ENCODE data around the gene RRP1. TPM values are rescaled to one million over a fixed set of nuclear protein-coding genes. Genes with fewer than 3 reads are reported as not detected.

Gene RRP1, protein sequence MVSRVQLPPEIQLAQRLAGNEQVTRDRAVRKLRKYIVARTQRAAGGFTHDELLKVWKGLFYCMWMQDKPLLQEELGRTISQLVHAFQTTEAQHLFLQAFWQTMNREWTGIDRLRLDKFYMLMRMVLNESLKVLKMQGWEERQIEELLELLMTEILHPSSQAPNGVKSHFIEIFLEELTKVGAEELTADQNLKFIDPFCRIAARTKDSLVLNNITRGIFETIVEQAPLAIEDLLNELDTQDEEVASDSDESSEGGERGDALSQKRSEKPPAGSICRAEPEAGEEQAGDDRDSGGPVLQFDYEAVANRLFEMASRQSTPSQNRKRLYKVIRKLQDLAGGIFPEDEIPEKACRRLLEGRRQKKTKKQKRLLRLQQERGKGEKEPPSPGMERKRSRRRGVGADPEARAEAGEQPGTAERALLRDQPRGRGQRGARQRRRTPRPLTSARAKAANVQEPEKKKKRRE
- 27.1 and 34.5 TPM in 2 replicates for total RNA-seq

DNA sequence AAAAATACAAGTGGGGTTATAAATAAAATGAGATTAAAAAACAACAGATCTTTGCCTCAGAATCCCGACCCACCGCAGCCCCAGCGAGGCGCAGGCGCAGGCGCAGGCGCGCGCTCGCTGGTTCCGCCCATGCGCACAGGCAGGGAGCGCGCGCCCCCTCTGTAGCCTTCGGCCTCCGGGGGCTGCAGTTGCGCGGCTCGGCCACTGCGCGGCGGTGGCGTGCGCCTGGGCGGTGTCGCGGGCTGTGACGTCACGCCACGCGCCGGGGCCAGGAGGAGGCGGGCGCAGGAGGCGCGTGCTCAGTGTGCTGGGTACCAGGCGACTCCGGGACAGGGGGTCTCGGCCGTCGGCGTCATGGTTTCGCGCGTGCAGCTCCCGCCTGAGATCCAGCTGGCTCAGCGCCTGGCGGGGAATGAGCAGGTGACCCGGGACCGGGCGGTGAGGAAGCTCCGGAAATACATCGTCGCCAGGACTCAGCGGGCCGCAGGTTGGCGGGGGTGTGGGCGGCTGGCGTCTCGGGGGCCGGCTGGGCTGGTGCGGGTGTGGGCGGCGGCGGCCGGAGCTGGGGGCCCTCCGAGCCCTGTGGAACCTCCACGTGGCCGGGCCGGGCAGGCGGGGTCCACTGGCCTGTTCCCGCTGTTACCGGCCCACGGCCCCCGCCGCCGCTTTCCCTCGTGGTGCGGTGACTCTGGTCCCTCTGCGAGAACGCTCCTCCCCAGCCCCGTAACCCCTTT is at the start of gene RRP1:
RRP1 (plus strand) TSS at position 302 of the 734 bp plus-strand sequence; CDS start at position 355, 53 bp downstream.
- FAIRE-seq (no peak), DNase-seq (ENCODE audit: low read depth) (peak; percentile 58)
- TF ChIP-seq, protein P1, sequence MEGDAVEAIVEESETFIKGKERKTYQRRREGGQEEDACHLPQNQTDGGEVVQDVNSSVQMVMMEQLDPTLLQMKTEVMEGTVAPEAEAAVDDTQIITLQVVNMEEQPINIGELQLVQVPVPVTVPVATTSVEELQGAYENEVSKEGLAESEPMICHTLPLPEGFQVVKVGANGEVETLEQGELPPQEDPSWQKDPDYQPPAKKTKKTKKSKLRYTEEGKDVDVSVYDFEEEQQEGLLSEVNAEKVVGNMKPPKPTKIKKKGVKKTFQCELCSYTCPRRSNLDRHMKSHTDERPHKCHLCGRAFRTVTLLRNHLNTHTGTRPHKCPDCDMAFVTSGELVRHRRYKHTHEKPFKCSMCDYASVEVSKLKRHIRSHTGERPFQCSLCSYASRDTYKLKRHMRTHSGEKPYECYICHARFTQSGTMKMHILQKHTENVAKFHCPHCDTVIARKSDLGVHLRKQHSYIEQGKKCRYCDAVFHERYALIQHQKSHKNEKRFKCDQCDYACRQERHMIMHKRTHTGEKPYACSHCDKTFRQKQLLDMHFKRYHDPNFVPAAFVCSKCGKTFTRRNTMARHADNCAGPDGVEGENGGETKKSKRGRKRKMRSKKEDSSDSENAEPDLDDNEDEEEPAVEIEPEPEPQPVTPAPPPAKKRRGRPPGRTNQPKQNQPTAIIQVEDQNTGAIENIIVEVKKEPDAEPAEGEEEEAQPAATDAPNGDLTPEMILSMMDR (IDR thresholded peaks at IDR 0.05; ENCODE audit: insufficient read depth, low read length, severe bottlenecking), result peak; percentile 82
- H3K36me3 ChIP-seq (ENCODE audit: control insufficient read depth, insufficient read depth, low read length), result peaks cover 29% of the 10 kb centered on the region
- H3K27me3 ChIP-seq (ENCODE audit: control insufficient read depth, insufficient read depth, low read length), result no peaks in the 10 kb centered on the region
- peak within 1 kb of the TSS; percentile 89 for H3K4me3 ChIP-seq (ENCODE audit: low read depth, low read length)

DNA sequence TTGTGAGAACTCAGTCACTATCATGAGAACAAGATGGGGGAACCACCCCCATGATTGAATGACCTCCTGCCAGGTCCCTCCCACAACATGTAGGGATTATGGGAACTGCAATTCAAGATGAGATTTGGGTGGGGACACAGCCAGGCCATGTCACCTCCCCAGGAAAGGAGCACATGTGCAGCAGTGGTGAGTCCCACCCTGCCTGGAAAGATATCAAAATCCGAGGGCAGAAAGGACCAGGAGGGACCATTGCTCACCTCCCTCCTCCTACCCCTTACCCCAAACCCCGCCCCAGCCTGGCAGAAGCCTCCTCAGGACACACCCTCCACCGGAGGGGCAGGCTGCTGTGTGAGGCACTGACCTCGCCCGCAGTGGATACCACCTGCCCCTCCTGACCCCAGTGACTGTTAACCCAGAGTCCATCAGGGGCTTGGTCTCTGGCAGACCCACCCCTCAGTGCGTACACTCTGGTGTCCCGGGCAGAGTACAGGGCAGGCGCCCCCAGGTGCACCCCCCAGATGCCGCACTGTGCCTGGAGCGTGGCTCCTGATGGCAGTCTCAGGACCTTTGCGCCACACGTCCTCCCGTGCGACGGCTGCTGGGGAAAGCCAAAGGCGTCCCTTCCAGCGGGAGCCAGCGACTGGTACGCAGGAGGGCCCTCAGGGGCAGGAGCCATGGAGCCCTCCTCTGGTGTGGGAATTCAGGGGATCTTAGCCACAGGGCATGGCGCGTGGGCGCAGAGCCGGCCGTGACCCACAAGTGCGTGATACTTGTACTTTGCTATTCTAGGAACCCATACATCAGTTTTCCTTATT is 49.5 kb upstream of the RRP1 start:
- TF ChIP-seq, protein P1 (IDR thresholded peaks at IDR 0.05; ENCODE audit: insufficient read depth, low read length, severe bottlenecking), result no peak
- FAIRE-seq (no peak), DNase-seq (ENCODE audit: low read depth) (no peak)
- Histone ChIP-seq H3K36me3 (ENCODE audit: control insufficient read depth, insufficient read depth, low read length) (peaks cover 33% of the 10 kb centered on the region), H3K4me3 (ENCODE audit: low read depth, low read length) (no peak overlapping the region), H3K27me3 (ENCODE audit: control insufficient read depth, insufficient read depth, low read length) (no peaks in the 10 kb centered on the region)

DNA sequence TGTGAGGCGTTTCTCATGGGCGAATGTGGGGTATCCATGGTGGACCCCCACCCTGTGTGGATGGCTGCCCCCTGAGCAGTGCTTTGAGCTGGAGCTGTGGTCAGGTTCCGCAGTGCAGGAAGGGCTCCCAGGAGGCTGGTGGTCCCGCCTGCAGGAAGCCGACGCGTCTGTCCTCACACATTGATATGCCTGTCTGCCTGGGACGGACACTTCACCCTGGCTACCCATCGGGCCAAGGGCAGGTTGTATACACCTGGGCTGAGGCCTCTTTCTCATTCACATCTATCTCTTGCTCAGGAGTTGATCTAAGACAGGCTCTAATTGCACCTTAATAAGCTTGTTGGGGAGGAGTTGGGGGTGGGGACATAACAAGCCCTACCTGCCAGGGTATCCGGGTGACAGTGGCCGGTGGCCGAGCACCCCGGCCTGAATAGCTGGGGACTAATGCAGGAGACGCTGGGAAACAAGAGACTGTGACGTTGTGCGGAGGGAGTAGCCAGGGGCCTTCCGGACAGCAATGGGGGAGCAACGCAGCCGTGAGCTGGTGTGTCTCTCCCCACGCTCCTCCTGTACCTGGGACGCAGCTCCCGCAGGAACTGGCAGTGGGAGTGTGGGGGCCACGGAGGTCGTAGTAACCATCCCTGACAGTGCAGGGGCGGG is 48.8 kb upstream of the RRP1 start:
- peaks cover 27% of the 10 kb centered on the region for H3K36me3 ChIP-seq (ENCODE audit: control insufficient read depth, insufficient read depth, low read length)
- DNase-seq (ENCODE audit: low read depth) (peak; percentile 79), FAIRE-seq (no peak)
- H3K4me3 ChIP-seq (ENCODE audit: low read depth, low read length), result no peak overlapping the region
- TF ChIP-seq, protein P1 (IDR thresholded peaks at IDR 0.05; ENCODE audit: insufficient read depth, low read length, severe bottlenecking), result no peak
- H3K27me3 ChIP-seq (ENCODE audit: control insufficient read depth, insufficient read depth, low read length), result no peaks in the 10 kb centered on the region

DNA sequence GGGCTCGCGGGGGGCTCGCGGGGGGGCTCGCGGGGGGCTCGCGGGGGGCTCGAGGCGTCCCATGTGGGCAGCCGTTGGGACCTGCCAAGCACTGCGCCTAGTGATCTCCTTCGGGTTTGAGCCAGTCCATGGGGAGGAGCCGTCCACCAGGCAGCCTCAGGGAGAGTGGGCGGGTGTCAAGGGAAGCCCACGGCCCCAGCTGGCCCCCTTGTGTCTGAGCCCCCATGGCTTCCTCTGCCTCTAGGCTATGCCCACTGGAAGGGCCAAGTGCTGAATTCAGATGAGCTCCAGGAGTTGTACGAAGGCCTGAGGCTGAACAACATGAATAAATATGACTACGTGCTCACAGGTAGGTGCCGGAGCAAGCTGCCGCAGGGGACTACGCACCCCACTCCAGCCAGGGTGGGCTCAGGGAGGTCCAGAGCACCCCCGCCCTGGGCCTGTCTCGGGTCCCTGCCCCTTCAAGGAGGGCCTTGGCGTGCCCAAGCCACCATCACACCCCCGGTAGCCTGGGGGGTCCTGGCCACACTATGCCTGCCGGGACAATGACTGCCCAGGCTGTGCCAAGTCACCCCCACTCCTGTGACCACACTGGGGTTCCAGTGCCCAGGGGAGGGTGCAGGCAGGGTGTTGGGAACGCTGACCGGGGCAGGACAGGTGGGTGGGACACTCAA is 47.8 kb upstream of the RRP1 start:
- FAIRE-seq, result no peak
- no peak for DNase-seq (ENCODE audit: low read depth)
- no peak overlapping the region for H3K4me3 ChIP-seq (ENCODE audit: low read depth, low read length)
- no peaks in the 10 kb centered on the region for H3K27me3 ChIP-seq (ENCODE audit: control insufficient read depth, insufficient read depth, low read length)
- peaks cover 33% of the 10 kb centered on the region for H3K36me3 ChIP-seq (ENCODE audit: control insufficient read depth, insufficient read depth, low read length)
- TF ChIP-seq, protein P1 (IDR thresholded peaks at IDR 0.05; ENCODE audit: insufficient read depth, low read length, severe bottlenecking), result no peak

DNA sequence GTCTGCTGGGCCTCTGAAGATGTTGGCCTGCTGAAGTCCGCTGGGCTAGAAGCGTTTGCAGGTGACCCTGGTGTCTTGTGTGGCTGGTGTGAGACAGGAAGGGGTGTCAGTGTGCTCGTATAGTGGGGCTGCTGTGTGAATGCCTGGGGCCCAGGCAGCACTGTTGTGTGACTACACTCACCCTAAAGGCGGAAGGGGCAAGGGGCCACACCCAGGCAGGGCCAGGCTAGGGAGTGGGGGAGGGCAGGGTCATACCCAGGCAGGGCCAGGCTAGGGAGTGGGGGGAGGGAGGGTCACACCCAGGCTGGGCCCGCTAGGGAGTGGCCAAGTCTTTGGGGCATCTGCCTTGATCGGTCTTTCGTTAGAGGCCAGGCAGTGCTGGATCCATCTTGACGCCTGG is 45.4 kb upstream of the RRP1 start:
- H3K4me3 ChIP-seq (ENCODE audit: low read depth, low read length), result no peak overlapping the region
- DNase-seq (ENCODE audit: low read depth) (no peak), FAIRE-seq (no peak)
- H3K27me3 ChIP-seq (ENCODE audit: control insufficient read depth, insufficient read depth, low read length), result no peaks in the 10 kb centered on the region
- peaks cover 36% of the 10 kb centered on the region for H3K36me3 ChIP-seq (ENCODE audit: control insufficient read depth, insufficient read depth, low read length)
- TF ChIP-seq, protein P1 (IDR thresholded peaks at IDR 0.05; ENCODE audit: insufficient read depth, low read length, severe bottlenecking), result no peak

Measured in bronchial epithelial cell (primary cell).